Panc1 (cell line): ENCODE results near the gene FBXW8. TPM values are rescaled to one million over a fixed set of nuclear protein-coding genes. Genes with fewer than 3 reads are reported as not detected.

Source experiments
- ATAC-seq: fragments of 200-7000 bp; cut with Tn5 transposase; 2 replicates; pipeline ENCODE4 v1.9.1; 2020; ENCODE audit warnings: mild to moderate bottlenecking, moderate library complexity
- BruUV-seq: library from RNA; stranded (reverse); fragments of 400-500 nt; replicated peaks from 2 replicates; lab custom pipeline; 2021; lab: Mats Ljungman, UMichigan
- CTCF ChIA-PET: fragments of 300-600 bp; sonication (Branson Sonifier 250); formaldehyde crosslinking; loops from one replicate; lab custom pipeline; 2022; ENCODE audit warnings: antibody characterized with exemption; lab: Charles Lee
- POLR2A ChIA-PET: fragments of 300-600 bp; sonication (Branson Sonifier 250); formaldehyde crosslinking; loops from one replicate; lab custom pipeline; 2022; ENCODE audit warnings: antibody characterized with exemption; lab: Charles Lee
- DNase-seq: peaks from one replicate; pipeline ENCODE4 v3.0.0-alpha.2; 2010; ENCODE audit warnings: low read depth, low spot score
- H3K27ac ChIP-seq: 2 replicates; pipeline ENCODE4 v1.5.1; 2011; ENCODE audit warnings: mild to moderate bottlenecking, low read length, inconsistent platforms
- H3K27me3 ChIP-seq: fragments of 200-500 bp; sonication (Bioruptor generic); 2 replicates; pipeline ENCODE4 v1.6.0; 2014; ENCODE audit warnings: low read length, inconsistent platforms; ENCODE audit not compliant: control insufficient read depth, insufficient read depth
- H3K36me3 ChIP-seq: fragments of 200-500 bp; sonication (Bioruptor generic); 2 replicates; pipeline ENCODE4 v1.5.1; 2014; ENCODE audit warnings: inconsistent platforms, mild to moderate bottlenecking, low read length, moderate library complexity; ENCODE audit not compliant: control insufficient read depth, insufficient read depth
- H3K4me1 ChIP-seq: 2 replicates; pipeline ENCODE4 v1.5.1; 2011; ENCODE audit warnings: inconsistent platforms, mild to moderate bottlenecking, low read length, moderate library complexity; ENCODE audit not compliant: control insufficient read depth, insufficient read depth
- H3K4me3 ChIP-seq, 2 experiments: 2 replicates each; pipeline ENCODE4 v1.5.1; 2011 to 2012; ENCODE audit warnings: low read depth in 2 of 2, low read length in 2 of 2, mild to moderate bottlenecking in 2 of 2, inconsistent platforms in 1 of 2, moderate library complexity in 1 of 2
- H3K9me3 ChIP-seq: fragments of 200-500 bp; sonication (Bioruptor generic); 2 replicates; pipeline ENCODE4 v1.5.1; 2014; ENCODE audit warnings: low read depth, mild to moderate bottlenecking, inconsistent platforms, low read length, moderate library complexity; ENCODE audit not compliant: control insufficient read depth, insufficient read depth
- POLR2AphosphoS5 ChIP-seq: IDR thresholded peaks from 2 replicates; pipeline ENCODE4 v1.6.1; 2012; ENCODE audit warnings: mild to moderate bottlenecking, low read depth, low read length, moderate library complexity
- SIN3A ChIP-seq: IDR thresholded peaks from 2 replicates; pipeline ENCODE4 v1.6.1; 2012; ENCODE audit warnings: low read depth, mild to moderate bottlenecking, low read length, moderate library complexity, borderline replicate concordance; ENCODE audit not compliant: insufficient read depth
- TCF7L2 ChIP-seq: IDR thresholded peaks from 2 replicates; pipeline ENCODE4 v1.6.1; 2011; ENCODE audit warnings: mild to moderate bottlenecking, low read depth, low read length, inconsistent platforms
- in situ Hi-C: cut with HindIII; loops from 2 replicates; pipeline ENCODE4 v1.10.0; 2016; ENCODE audit warnings: low sequenced_read_pairs, low pct_unique_long_range_greater_than_20kb
- intact Hi-C: fragments of 100-400 bp; cut with micrococcal nuclease; formaldehyde crosslinking; loops from one replicate; pipeline ENCODE4 v1.10.0; 2022; ENCODE audit not compliant: unreplicated experiment
- total RNA-seq: library from RNA; stranded (reverse); gene quantifications from one replicate; pipeline ENCODE4 v1.2.1, GENCODE V29; 2021; ENCODE audit not compliant: unreplicated experiment
- TF ChIP-seq, protein P1 (sequence below): fragments of 450-650 bp; IDR thresholded peaks from 2 replicates; pipeline ENCODE4 v1.5.1; 2017; ENCODE audit warnings: mild to moderate bottlenecking
- TF ChIP-seq, protein P2 (sequence below), 2 experiments: IDR thresholded peaks; 2 replicates each; pipeline ENCODE4 v1.6.1; 2011 to 2012; ENCODE audit warnings: low read depth in 2 of 2, control low read depth in 1 of 2, low read length in 1 of 2, mild to moderate bottlenecking in 1 of 2, moderate library complexity in 1 of 2; ENCODE audit not compliant: insufficient read depth in 1 of 2

Gene FBXW8
- total RNA-seq, 1 experiment from 2014 or later = 18.0 TPM

GRCh38 chr12:116879509-116880212, 31.1 kb upstream of the FBXW8 start:
- ATAC-seq = no peak
- no peak for DNase-seq
- Histone ChIP-seq H3K4me1 (peaks cover 18% of the 10 kb centered on the region), H3K4me3 (peak overlapping the region; percentile 39 to 54), H3K27me3 (peaks cover 32% of the 10 kb centered on the region), H3K9me3 (no peaks in the 10 kb centered on the region), H3K27ac (no peak overlapping the region), H3K36me3 (no peaks in the 10 kb centered on the region)
- in situ Hi-C loops = no loop called here
- BruUV-seq = no TSS peak
- CTCF ChIA-PET = interaction anchor here (0.6 kb wide), 1 partner anchor 932 kb away, joined by 3 read pairs; no protein-coding TSS in a partner anchor
- intact Hi-C loops = loop anchor here (5.0 to 10.0 kb wide), 2 partner anchors 145 to 177 kb away; partner anchors contain the start of genes RNFT2 and SPRING1
- POLR2A ChIA-PET = no interaction called here
- TF ChIP-seq, protein P1, sequence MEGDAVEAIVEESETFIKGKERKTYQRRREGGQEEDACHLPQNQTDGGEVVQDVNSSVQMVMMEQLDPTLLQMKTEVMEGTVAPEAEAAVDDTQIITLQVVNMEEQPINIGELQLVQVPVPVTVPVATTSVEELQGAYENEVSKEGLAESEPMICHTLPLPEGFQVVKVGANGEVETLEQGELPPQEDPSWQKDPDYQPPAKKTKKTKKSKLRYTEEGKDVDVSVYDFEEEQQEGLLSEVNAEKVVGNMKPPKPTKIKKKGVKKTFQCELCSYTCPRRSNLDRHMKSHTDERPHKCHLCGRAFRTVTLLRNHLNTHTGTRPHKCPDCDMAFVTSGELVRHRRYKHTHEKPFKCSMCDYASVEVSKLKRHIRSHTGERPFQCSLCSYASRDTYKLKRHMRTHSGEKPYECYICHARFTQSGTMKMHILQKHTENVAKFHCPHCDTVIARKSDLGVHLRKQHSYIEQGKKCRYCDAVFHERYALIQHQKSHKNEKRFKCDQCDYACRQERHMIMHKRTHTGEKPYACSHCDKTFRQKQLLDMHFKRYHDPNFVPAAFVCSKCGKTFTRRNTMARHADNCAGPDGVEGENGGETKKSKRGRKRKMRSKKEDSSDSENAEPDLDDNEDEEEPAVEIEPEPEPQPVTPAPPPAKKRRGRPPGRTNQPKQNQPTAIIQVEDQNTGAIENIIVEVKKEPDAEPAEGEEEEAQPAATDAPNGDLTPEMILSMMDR = no peak
- TF ChIP-seq TCF7L2 = no peak
- TF ChIP-seq, protein P2, sequence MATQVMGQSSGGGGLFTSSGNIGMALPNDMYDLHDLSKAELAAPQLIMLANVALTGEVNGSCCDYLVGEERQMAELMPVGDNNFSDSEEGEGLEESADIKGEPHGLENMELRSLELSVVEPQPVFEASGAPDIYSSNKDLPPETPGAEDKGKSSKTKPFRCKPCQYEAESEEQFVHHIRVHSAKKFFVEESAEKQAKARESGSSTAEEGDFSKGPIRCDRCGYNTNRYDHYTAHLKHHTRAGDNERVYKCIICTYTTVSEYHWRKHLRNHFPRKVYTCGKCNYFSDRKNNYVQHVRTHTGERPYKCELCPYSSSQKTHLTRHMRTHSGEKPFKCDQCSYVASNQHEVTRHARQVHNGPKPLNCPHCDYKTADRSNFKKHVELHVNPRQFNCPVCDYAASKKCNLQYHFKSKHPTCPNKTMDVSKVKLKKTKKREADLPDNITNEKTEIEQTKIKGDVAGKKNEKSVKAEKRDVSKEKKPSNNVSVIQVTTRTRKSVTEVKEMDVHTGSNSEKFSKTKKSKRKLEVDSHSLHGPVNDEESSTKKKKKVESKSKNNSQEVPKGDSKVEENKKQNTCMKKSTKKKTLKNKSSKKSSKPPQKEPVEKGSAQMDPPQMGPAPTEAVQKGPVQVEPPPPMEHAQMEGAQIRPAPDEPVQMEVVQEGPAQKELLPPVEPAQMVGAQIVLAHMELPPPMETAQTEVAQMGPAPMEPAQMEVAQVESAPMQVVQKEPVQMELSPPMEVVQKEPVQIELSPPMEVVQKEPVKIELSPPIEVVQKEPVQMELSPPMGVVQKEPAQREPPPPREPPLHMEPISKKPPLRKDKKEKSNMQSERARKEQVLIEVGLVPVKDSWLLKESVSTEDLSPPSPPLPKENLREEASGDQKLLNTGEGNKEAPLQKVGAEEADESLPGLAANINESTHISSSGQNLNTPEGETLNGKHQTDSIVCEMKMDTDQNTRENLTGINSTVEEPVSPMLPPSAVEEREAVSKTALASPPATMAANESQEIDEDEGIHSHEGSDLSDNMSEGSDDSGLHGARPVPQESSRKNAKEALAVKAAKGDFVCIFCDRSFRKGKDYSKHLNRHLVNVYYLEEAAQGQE (IDR thresholded peaks at IDR 0.05; ENCODE audit: insufficient read depth in 1 of 2, low read depth in 2 of 2, low read length in 1 of 2) = no peak
- TF ChIP-seq POLR2AphosphoS5 = no peak
- no peak for TF ChIP-seq SIN3A

- Histone ChIP-seq H3K36me3 (no peaks in the 10 kb centered on the region), H3K4me1 (peaks cover 18% of the 10 kb centered on the region), H3K4me3 (peak overlapping the region; percentile 39 to 54), H3K27me3 (peaks cover 30% of the 10 kb centered on the region), H3K27ac (no peak overlapping the region), H3K9me3 (no peaks in the 10 kb centered on the region)
- no peak for TF ChIP-seq TCF7L2
- TF ChIP-seq POLR2AphosphoS5 = no peak
- TF ChIP-seq SIN3A = no peak
- TF ChIP-seq, protein P2 (IDR thresholded peaks at IDR 0.05; ENCODE audit: insufficient read depth in 1 of 2, low read depth in 2 of 2, low read length in 1 of 2) = no peak
- TF ChIP-seq, protein P1 = no peak
- DNase-seq (no peak), ATAC-seq (no peak)
- in situ Hi-C loops = no loop called here
- ChIA-PET POLR2A (interaction anchor here (0.6 kb wide), 1 partner anchor 34 kb away, joined by 12 read pairs; no protein-coding TSS in a partner anchor), CTCF (interaction anchor here (0.6 kb wide), 1 partner anchor 933 kb away, joined by 3 read pairs; no protein-coding TSS in a partner anchor)
- BruUV-seq = no TSS peak
- intact Hi-C loops = loop anchor here (5.0 to 10.0 kb wide), 2 partner anchors 146 to 178 kb away; partner anchors contain the start of genes RNFT2 and SPRING1
Measured at GRCh38 chr12:116880213-116880816, 30.4 kb upstream of the FBXW8 start.
